K562 (cell line): ENCODE data around the gene KCNN4. TPM values are rescaled to one million over a fixed set of nuclear protein-coding genes. Genes with fewer than 3 reads are reported as not detected.

Experiments
- CAMTA2 ChIP-seq: fragments of 250-450 bp; sonication (Bioruptor Pico); conservative IDR thresholded peaks from 2 replicates; pipeline ENCODE4 v1.5.1; 2022
- CREBBP ChIP-seq: IDR thresholded peaks from one replicate; pipeline ENCODE4 v1.6.1; 2012; ENCODE audit warnings: low read depth, mild to moderate bottlenecking, control low read depth, inconsistent platforms, low read length
- CTBP1 ChIP-seq: fragments of 450-650 bp; IDR thresholded peaks from 2 replicates; pipeline ENCODE4 v1.6.1; 2016; ENCODE audit warnings: borderline replicate concordance
- CUX1 ChIP-seq: fragments of 200-800 bp; sonication (Bioruptor generic); IDR thresholded peaks from 2 replicates; pipeline ENCODE4 v1.6.1; 2016; ENCODE audit warnings: missing genetic modification characterization, missing compliant biosample characterization
- ELF1 ChIP-seq: fragments of 200-800 bp; sonication (Bioruptor generic); IDR thresholded peaks from 2 replicates; pipeline ENCODE4 v1.6.1; 2016; ENCODE audit warnings: missing genetic modification characterization, missing compliant biosample characterization
- FOXA1 ChIP-seq: fragments of 450-650 bp; IDR thresholded peaks from 2 replicates; pipeline ENCODE4 v1.6.1; 2016; ENCODE audit warnings: mild to moderate bottlenecking, borderline replicate concordance
- GTF2A2 ChIP-seq: IDR thresholded peaks from 2 replicates; pipeline ENCODE4 v1.6.1; 2016; ENCODE audit warnings: mild to moderate bottlenecking, missing genetic modification characterization, missing compliant biosample characterization
- GTF2F1 ChIP-seq: IDR thresholded peaks from 2 replicates; pipeline ENCODE4 v1.6.1; 2011; ENCODE audit warnings: low read depth, low read length, improper control_type of control experiment
- KLF1 ChIP-seq: fragments of 450-650 bp; IDR thresholded peaks from 2 replicates; pipeline ENCODE4 v1.6.1; 2016; ENCODE audit warnings: missing genetic modification characterization, missing compliant biosample characterization
- L3MBTL2 ChIP-seq: fragments of 450-650 bp; IDR thresholded peaks from 2 replicates; pipeline ENCODE4 v1.6.1; 2016; ENCODE audit warnings: mild to moderate bottlenecking, moderate library complexity
- POLR2AphosphoS5 ChIP-seq: IDR thresholded peaks from 2 replicates; pipeline ENCODE4 v1.6.1; 2011; ENCODE audit warnings: mild to moderate bottlenecking, low read depth, low read length, moderate library complexity; ENCODE audit not compliant: control insufficient read depth, insufficient read depth
- SMAD3 ChIP-seq: fragments of 450-650 bp; formaldehyde crosslinking; conservative IDR thresholded peaks from 2 replicates; pipeline ENCODE4 v1.4.0; 2020; ENCODE audit warnings: mild to moderate bottlenecking
- SMARCC2 ChIP-seq: fragments of 450-650 bp; IDR thresholded peaks from 2 replicates; pipeline ENCODE4 v1.6.1; 2017; ENCODE audit warnings: antibody characterized with exemption, moderate library complexity, mild to moderate bottlenecking, low read depth
- XRCC4 ChIP-seq: IDR thresholded peaks from one replicate; pipeline ENCODE4 v1.6.1; 2011; ENCODE audit not compliant: insufficient read depth, insufficient read length; ENCODE audit errors: extremely low read depth
- ZNF263 ChIP-seq: sonication (generic); formaldehyde crosslinking; IDR thresholded peaks from 2 replicates; pipeline ENCODE4 v1.8.0; 2022; ENCODE audit warnings: mild to moderate bottlenecking, missing genetic modification reagents, borderline replicate concordance
- ZNF324 ChIP-seq: fragments of 250-450 bp; sonication (Bioruptor Pico); IDR thresholded peaks from 2 replicates; pipeline ENCODE4 v1.4.0; 2020; ENCODE audit warnings: mild to moderate bottlenecking
- ZSCAN29 ChIP-seq: fragments of 450-650 bp; IDR thresholded peaks from 2 replicates; pipeline ENCODE4 v1.6.1; 2017
- polyA plus RNA-seq, 8 experiments: library from polyadenylated mRNA; depleted of rRNA in 4 of 8; stranded (reverse) in 5 of 8; unstranded in 3 of 8; fragments of >200 nt; fragmentation: Nextera tagmentation in 2 of 8; fragmentation: Illumina TruSeq in 1 of 8; extraction: Ambion mirVana in 2 of 8; extraction: Trizol in 1 of 8; gene quantifications; 2 replicates each; pipeline versions ENCODE4 v1.2.1 to v1.2.3, GENCODE V29; 2011 to 2014; ENCODE audit warnings: inconsistent platforms in 1 of 8, missing spikeins in 1 of 8
- total RNA-seq, 7 experiments: library from RNA; depleted of rRNA in 6 of 7; stranded (reverse); fragments of >200 nt in 6 of 7; fragmentation: Illumina TruSeq in 2 of 7; extraction: Trizol in 2 of 7; gene quantifications; 2 replicates each; pipeline versions ENCODE4 v1.2.1 to v1.2.3, GENCODE V29; 2011 to 2021; ENCODE audit warnings: low replicate concordance in 1 of 7
- TF ChIP-seq, protein P1 (sequence below), 2 experiments: fragments of 450-650 bp in 1 of 2; sonication (generic) in 1 of 2; formaldehyde crosslinking in 1 of 2; IDR thresholded peaks in 1 of 2; conservative IDR thresholded peaks in 1 of 2; 2 replicates each; pipeline versions ENCODE4 v1.6.1 to v1.8.1; 2016 to 2023; ENCODE audit warnings: mild to moderate bottlenecking in 2 of 2, moderate library complexity in 2 of 2, inconsistent platforms in 1 of 2, missing genetic modification reagents in 1 of 2
- TF ChIP-seq, protein P2 (sequence below): fragments of 450-650 bp; conservative IDR thresholded peaks from 2 replicates; pipeline ENCODE4 v1.6.1; 2016; ENCODE audit warnings: missing genetic modification characterization, low read depth, mild to moderate bottlenecking, control low read depth, missing compliant biosample characterization
- TF ChIP-seq, protein P3 (sequence below): sonication (generic); formaldehyde crosslinking; IDR thresholded peaks from 2 replicates; pipeline ENCODE4 v1.8.1; 2023; ENCODE audit warnings: mild to moderate bottlenecking, missing genetic modification reagents

The KCNN4 gene
- total and polyA plus RNA-seq, 9 of the 15 experiments (the other 6 are each of a cell fraction or from before 2014, with no cell fraction given): 0.53 to 37.7 (median 25.9) TPM

DNA sequence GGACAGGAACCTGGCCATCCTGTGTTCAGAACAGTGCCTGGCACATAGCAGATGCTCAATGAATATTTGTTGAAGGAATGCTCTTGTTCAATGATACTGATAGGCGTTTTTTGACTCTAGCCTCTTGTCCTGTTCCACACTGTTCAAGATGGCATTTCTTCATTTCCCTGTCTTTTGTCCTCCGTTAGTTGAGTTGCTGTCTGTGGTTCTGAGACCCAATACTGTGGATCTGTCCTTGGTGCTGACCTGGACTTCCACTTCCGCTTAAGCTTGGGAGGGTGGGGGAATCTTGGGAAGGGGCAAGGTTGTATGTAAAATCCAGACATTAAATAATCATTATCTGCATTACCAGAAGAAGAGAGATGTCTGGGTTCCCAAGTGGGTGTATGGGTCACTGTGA lies 8.3 kb upstream of the KCNN4 start (continued):
- TF ChIP-seq, protein P1, sequence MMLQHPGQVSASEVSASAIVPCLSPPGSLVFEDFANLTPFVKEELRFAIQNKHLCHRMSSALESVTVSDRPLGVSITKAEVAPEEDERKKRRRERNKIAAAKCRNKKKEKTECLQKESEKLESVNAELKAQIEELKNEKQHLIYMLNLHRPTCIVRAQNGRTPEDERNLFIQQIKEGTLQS (IDR thresholded peaks at IDR 0.05): no peak
- TF ChIP-seq, protein P1 (CRISPR knock-in tag; conservative IDR thresholded peaks at IDR 0.05): no peak
- TF ChIP-seq FOXA1 (no peak), CTBP1 (no peak), ZNF324 (CRISPR knock-in tag) (no peak), CUX1 (CRISPR knock-in tag) (peak; percentile 76; the same call in 1 of the 2 replicates), SMAD3 (CRISPR knock-in tag) (peak; percentile 81), KLF1 (tag) (no peak), L3MBTL2 (no peak), ELF1 (tag) (peak; percentile 68), XRCC4 (no peak), CREBBP (no peak), SMARCC2 (no peak), GTF2F1 (no peak), POLR2AphosphoS5 (no peak), ZSCAN29 (no peak), ZNF263 (CRISPR knock-in tag) (peak; percentile 71; the same call in 1 of the 2 replicates), CAMTA2 (CRISPR knock-in tag) (no peak), GTF2A2 (tag) (no peak)
- TF ChIP-seq, protein P2, sequence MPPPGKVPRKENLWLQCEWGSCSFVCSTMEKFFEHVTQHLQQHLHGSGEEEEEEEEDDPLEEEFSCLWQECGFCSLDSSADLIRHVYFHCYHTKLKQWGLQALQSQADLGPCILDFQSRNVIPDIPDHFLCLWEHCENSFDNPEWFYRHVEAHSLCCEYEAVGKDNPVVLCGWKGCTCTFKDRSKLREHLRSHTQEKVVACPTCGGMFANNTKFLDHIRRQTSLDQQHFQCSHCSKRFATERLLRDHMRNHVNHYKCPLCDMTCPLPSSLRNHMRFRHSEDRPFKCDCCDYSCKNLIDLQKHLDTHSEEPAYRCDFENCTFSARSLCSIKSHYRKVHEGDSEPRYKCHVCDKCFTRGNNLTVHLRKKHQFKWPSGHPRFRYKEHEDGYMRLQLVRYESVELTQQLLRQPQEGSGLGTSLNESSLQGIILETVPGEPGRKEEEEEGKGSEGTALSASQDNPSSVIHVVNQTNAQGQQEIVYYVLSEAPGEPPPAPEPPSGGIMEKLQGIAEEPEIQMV (tag): peak; percentile 69; the same call in 1 of the 2 replicates
- TF ChIP-seq, protein P3, sequence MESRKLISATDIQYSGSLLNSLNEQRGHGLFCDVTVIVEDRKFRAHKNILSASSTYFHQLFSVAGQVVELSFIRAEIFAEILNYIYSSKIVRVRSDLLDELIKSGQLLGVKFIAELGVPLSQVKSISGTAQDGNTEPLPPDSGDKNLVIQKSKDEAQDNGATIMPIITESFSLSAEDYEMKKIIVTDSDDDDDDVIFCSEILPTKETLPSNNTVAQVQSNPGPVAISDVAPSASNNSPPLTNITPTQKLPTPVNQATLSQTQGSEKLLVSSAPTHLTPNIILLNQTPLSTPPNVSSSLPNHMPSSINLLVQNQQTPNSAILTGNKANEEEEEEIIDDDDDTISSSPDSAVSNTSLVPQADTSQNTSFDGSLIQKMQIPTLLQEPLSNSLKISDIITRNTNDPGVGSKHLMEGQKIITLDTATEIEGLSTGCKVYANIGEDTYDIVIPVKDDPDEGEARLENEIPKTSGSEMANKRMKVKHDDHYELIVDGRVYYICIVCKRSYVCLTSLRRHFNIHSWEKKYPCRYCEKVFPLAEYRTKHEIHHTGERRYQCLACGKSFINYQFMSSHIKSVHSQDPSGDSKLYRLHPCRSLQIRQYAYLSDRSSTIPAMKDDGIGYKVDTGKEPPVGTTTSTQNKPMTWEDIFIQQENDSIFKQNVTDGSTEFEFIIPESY (CRISPR knock-in tag): no peak
